ENCODE results near the gene ALG12.

GRCh38 chr22:49950396-49950994 lies 32.3 kb upstream of the ALG12 start:
- no peak for TF ChIP-seq KDM5B (CRISPR knock-in tag; IDR thresholded peaks at IDR 0.05; ENCODE audit: borderline replicate concordance)
- no peak for TF ChIP-seq MAZ (IDR thresholded peaks at IDR 0.05; ENCODE audit: borderline replicate concordance, low read depth, low read length)
- TF ChIP-seq MAZ (CRISPR knock-in tag; IDR thresholded peaks at IDR 0.05; ENCODE audit: low read depth), result no peak
- no peak for TF ChIP-seq ZNF329 (CRISPR knock-in tag; IDR thresholded peaks at IDR 0.05; ENCODE audit: low read depth)
- TF ChIP-seq ATF6 (CRISPR knock-in tag; conservative IDR thresholded peaks at IDR 0.05), result no peak
- TF ChIP-seq U2AF1 (optimal IDR thresholded peaks at IDR 0.05; ENCODE audit: low read depth, low read length), result no peak
- TF ChIP-seq, protein P1, sequence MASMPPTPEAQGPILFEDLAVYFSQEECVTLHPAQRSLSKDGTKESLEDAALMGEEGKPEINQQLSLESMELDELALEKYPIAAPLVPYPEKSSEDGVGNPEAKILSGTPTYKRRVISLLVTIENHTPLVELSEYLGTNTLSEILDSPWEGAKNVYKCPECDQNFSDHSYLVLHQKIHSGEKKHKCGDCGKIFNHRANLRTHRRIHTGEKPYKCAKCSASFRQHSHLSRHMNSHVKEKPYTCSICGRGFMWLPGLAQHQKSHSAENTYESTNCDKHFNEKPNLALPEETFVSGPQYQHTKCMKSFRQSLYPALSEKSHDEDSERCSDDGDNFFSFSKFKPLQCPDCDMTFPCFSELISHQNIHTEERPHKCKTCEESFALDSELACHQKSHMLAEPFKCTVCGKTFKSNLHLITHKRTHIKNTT (CRISPR knock-in tag; IDR thresholded peaks at IDR 0.05), result no peak
- TF ChIP-seq HDAC6 (IDR thresholded peaks at IDR 0.05; ENCODE audit: low read depth, low read length), result no peak
- TF ChIP-seq FOSL1 (CRISPR knock-in tag; IDR thresholded peaks at IDR 0.05; ENCODE audit: borderline replicate concordance), result no peak
- no peak for TF ChIP-seq MXD3 (CRISPR knock-in tag; IDR thresholded peaks at IDR 0.05)
- TF ChIP-seq FOXM1 (CRISPR knock-in tag; IDR thresholded peaks at IDR 0.05), result no peak
- no peak for TF ChIP-seq ZC3H13 (CRISPR knock-in tag; IDR thresholded peaks at IDR 0.05)
- TF ChIP-seq PHB2 (IDR thresholded peaks at IDR 0.05; ENCODE audit: partially characterized antibody), result no peak
- no peak for TF ChIP-seq ATF7 (IDR thresholded peaks at IDR 0.05)
- TF ChIP-seq ATF7 (CRISPR knock-in tag; IDR thresholded peaks at IDR 0.05), result no peak
- no peak for TF ChIP-seq KLF11 (CRISPR knock-in tag; IDR thresholded peaks at IDR 0.05)
